ENCODE data around the gene RAVER1.

- TF ChIP-seq CTCF (IDR thresholded peaks at IDR 0.05 in 8 of 11, conservative IDR thresholded peaks at IDR 0.05 in 3 of 11), result no peak
- TF ChIP-seq POLR2A (IDR thresholded peaks at IDR 0.05), result no peak
- peak in 1 of 3 donors; percentile 6 for TF ChIP-seq POLR2AphosphoS5 (IDR thresholded peaks at IDR 0.05)
Observed at GRCh38 chr19:10279737-10280442, 53.4 kb downstream of the RAVER1 start.
